GM12878 (cell line): ENCODE data around the gene RPS3A. TPM values are rescaled to one million over a fixed set of nuclear protein-coding genes. Genes with fewer than 3 reads are reported as not detected.

Experiments used
- ATAC-seq: fragments of 200-7000 bp; cut with Tn5 transposase; 3 replicates; pipeline ENCODE4 v1.9.1; 2020; ENCODE audit warnings: mild to moderate bottlenecking, moderate library complexity
- BruUV-seq: library from RNA; stranded (reverse); fragments of 400-500 nt; replicated peaks from 2 replicates; lab custom pipeline; 2021; lab: Mats Ljungman, UMichigan
- CTCF ChIA-PET: fragments of 300-600 bp; sonication (Branson Sonifier 250); formaldehyde crosslinking; extraction: SDS; loops from one replicate; lab custom pipeline; 2021; ENCODE audit warnings: inconsistent platforms; lab: Yijun Ruan, JAX
- POLR2A ChIA-PET: fragments of 350-600 bp; formaldehyde crosslinking; extraction: SDS; loops from one replicate; lab custom pipeline; 2021; ENCODE audit warnings: inconsistent platforms; lab: Charles Lee
- RAD21 ChIA-PET: fragments of 300-600 bp; sonication (Branson Sonifier 250); formaldehyde crosslinking; loops from one replicate; lab custom pipeline; 2023; ENCODE audit warnings: antibody characterized with exemption; ENCODE audit not compliant: unreplicated experiment; lab: Charles Lee
- SMC1A ChIA-PET: fragments of 300-600 bp; sonication (Branson Sonifier 250); formaldehyde crosslinking; loops from one replicate; lab custom pipeline; 2023; ENCODE audit not compliant: unreplicated experiment, uncharacterized antibody; lab: Charles Lee
- DNase-seq: peaks from one replicate; pipeline ENCODE4 v3.0.0-alpha.2; 2011; ENCODE audit warnings: low read depth, low spot score
- FAIRE-seq: peaks from 3 replicates; lab custom pipeline; 2011; peaks lifted over from hg19 to GRCh38; lab: Jason Lieb, UNC
- H2AFZ ChIP-seq: 2 replicates; pipeline ENCODE4 v1.6.0; 2011; ENCODE audit warnings: low read depth, low read length, control low read depth; ENCODE audit not compliant: control insufficient read depth
- H3K27ac ChIP-seq: 2 replicates; pipeline ENCODE4 v1.5.1; 2011; ENCODE audit warnings: control low read depth; ENCODE audit not compliant: control insufficient read depth, insufficient read depth
- H3K27me3 ChIP-seq, 2 experiments: replicated peaks in 1 of 2; 2 replicates each; pipeline versions ENCODE4 v1.6.0 to v1.6.1; 2011; ENCODE audit warnings: low read length in 1 of 2; ENCODE audit not compliant: control insufficient read depth in 2 of 2, insufficient read depth in 2 of 2
- H3K36me3 ChIP-seq, 2 experiments: 2 replicates each; pipeline ENCODE4 v1.5.1; 2011; ENCODE audit warnings: low read length in 1 of 2; ENCODE audit not compliant: control insufficient read depth in 2 of 2, insufficient read depth in 2 of 2
- H3K4me1 ChIP-seq: 2 replicates; pipeline ENCODE4 v1.6.1; 2011; ENCODE audit warnings: mild to moderate bottlenecking, low read length, moderate library complexity, mixed read lengths; ENCODE audit not compliant: control insufficient read depth, insufficient read depth
- H3K4me2 ChIP-seq: 2 replicates; pipeline ENCODE4 v1.6.0; 2011; ENCODE audit warnings: control low read depth; ENCODE audit not compliant: control insufficient read depth, insufficient read depth
- H3K4me3 ChIP-seq: fragments of 200-600 bp; sonication (generic); 2 replicates; pipeline ENCODE4 v1.5.1; 2016
- H3K79me2 ChIP-seq: 2 replicates; pipeline ENCODE4 v1.6.0; 2011; ENCODE audit warnings: low read length; ENCODE audit not compliant: control insufficient read depth, insufficient read depth
- H3K9ac ChIP-seq: 2 replicates; pipeline ENCODE4 v1.8.0; 2011; ENCODE audit warnings: low read length, control low read depth, mixed read lengths; ENCODE audit not compliant: control insufficient read depth, insufficient read depth
- H3K9me3 ChIP-seq: replicated peaks from 3 replicates; pipeline ENCODE4 v1.5.1; 2011; ENCODE audit warnings: mild to moderate bottlenecking, low read length; ENCODE audit not compliant: control insufficient read depth, insufficient read depth
- H4K20me1 ChIP-seq: 2 replicates; pipeline ENCODE4 v1.6.0; 2011; ENCODE audit not compliant: control insufficient read depth, insufficient read depth
- DPF2 ChIP-seq: fragments of 450-650 bp; IDR thresholded peaks from 2 replicates; pipeline ENCODE4 v1.6.1; 2017; ENCODE audit warnings: mild to moderate bottlenecking
- FOS ChIP-seq: IDR thresholded peaks from 3 replicates; pipeline ENCODE4 v1.6.1; 2011; ENCODE audit warnings: borderline replicate concordance; ENCODE audit not compliant: insufficient read length; ENCODE audit errors: extremely low read depth
- GATAD2B ChIP-seq: fragments of 450-650 bp; conservative IDR thresholded peaks from 2 replicates; pipeline ENCODE4 v1.6.1; 2017; ENCODE audit warnings: low read depth, mild to moderate bottlenecking, moderate library complexity
- NR2F1 ChIP-seq: fragments of 450-650 bp; conservative IDR thresholded peaks from 2 replicates; pipeline ENCODE4 v1.6.1; 2017; ENCODE audit warnings: mild to moderate bottlenecking
- RB1 ChIP-seq: fragments of 450-650 bp; formaldehyde crosslinking; IDR thresholded peaks from 2 replicates; pipeline ENCODE4 v1.6.1; 2017; ENCODE audit warnings: mild to moderate bottlenecking, borderline replicate concordance
- RUNX3 ChIP-seq: IDR thresholded peaks from 2 replicates; pipeline ENCODE4 v1.6.1; 2012; ENCODE audit warnings: low read length, inconsistent platforms
- ZZZ3 ChIP-seq: IDR thresholded peaks from 2 replicates; pipeline ENCODE4 v1.6.1; 2011; ENCODE audit warnings: low read depth; ENCODE audit not compliant: control insufficient read depth, insufficient read length
- WGBS: methylation state at CpG from one replicate; pipeline ENCODE4 v1.1.6; 2016; ENCODE audit warnings: low lambda C conversion rate; ENCODE audit not compliant: insufficient replicate concordance, insufficient coverage; ENCODE audit errors: missing lambda C conversion rate; 5-methylcytosine and 5-hydroxymethylcytosine counted together
- in situ Hi-C: fragments of 300-500 bp; cut with MboI; formaldehyde crosslinking; loops from 9 replicates; pipeline ENCODE4 v1.14.3; 2018; ENCODE audit warnings: mixed read lengths
- intact Hi-C: fragments of 100-400 bp; cut with micrococcal nuclease; formaldehyde crosslinking; loops from one replicate; pipeline ENCODE4 v1.14.2; 2022; ENCODE audit not compliant: unreplicated experiment
- polyA plus RNA-seq, 11 experiments: library from polyadenylated mRNA; depleted of rRNA in 4 of 11; unstranded in 6 of 11; stranded (reverse) in 5 of 11; fragments of >200 nt; fragmentation: Nextera tagmentation in 4 of 11; fragmentation: Illumina TruSeq in 1 of 11; extraction: Ambion mirVana in 4 of 11; extraction: Trizol in 1 of 11; gene quantifications; 1 replicate in 1 of 11; 2 replicates in 10 of 11; pipeline versions ENCODE4 v1.2.1 to v1.2.3, GENCODE V29; 2011 to 2016; ENCODE audit warnings: inconsistent platforms in 2 of 11, missing spikeins in 2 of 11, low read depth in 1 of 11
- total RNA-seq, 4 experiments: library from RNA; depleted of rRNA in 3 of 4; stranded (reverse); fragments of >200 nt in 3 of 4; fragmentation: Illumina TruSeq in 1 of 4; extraction: Trizol in 1 of 4; gene quantifications; 2 replicates each; pipeline versions ENCODE4 v1.2.1 to v1.2.3, GENCODE V29; 2013 to 2021
- TF ChIP-seq, protein P1 (sequence below): IDR thresholded peaks from 2 replicates; pipeline ENCODE4 v1.6.1; 2012; ENCODE audit warnings: improper control_type of control experiment, low read depth, low read length; ENCODE audit not compliant: insufficient replicate concordance

Gene RPS3A
- total and polyA plus RNA-seq, 10 of the 15 experiments (the other 5 are each of a cell fraction or from before 2014, with no cell fraction given), result 1,754 to 5,827 (median 3,527) TPM

GRCh38 chr4:151094290-151094751 is 5.1 kb upstream of the RPS3A start:
- Histone ChIP-seq H3K27me3 (no peaks in the 10 kb centered on the region), H3K4me2 (no peak overlapping the region), H3K4me3 (no peak overlapping the region), H3K9ac (no peak overlapping the region), H3K9me3 (no peaks in the 10 kb centered on the region), H3K79me2 (no peaks in the 10 kb centered on the region)
- FAIRE-seq, result no peak
- BruUV-seq, result no TSS peak
- WGBS, result 77% methylated on average over 2 of the region's 2 CpGs
- in situ Hi-C loops (no loop called here), intact Hi-C loops (no loop called here)
- ChIA-PET POLR2A (no interaction called here), CTCF (no interaction called here), SMC1A (no interaction called here)
- TF ChIP-seq GATAD2B, result no peak
- TF ChIP-seq, protein P1, sequence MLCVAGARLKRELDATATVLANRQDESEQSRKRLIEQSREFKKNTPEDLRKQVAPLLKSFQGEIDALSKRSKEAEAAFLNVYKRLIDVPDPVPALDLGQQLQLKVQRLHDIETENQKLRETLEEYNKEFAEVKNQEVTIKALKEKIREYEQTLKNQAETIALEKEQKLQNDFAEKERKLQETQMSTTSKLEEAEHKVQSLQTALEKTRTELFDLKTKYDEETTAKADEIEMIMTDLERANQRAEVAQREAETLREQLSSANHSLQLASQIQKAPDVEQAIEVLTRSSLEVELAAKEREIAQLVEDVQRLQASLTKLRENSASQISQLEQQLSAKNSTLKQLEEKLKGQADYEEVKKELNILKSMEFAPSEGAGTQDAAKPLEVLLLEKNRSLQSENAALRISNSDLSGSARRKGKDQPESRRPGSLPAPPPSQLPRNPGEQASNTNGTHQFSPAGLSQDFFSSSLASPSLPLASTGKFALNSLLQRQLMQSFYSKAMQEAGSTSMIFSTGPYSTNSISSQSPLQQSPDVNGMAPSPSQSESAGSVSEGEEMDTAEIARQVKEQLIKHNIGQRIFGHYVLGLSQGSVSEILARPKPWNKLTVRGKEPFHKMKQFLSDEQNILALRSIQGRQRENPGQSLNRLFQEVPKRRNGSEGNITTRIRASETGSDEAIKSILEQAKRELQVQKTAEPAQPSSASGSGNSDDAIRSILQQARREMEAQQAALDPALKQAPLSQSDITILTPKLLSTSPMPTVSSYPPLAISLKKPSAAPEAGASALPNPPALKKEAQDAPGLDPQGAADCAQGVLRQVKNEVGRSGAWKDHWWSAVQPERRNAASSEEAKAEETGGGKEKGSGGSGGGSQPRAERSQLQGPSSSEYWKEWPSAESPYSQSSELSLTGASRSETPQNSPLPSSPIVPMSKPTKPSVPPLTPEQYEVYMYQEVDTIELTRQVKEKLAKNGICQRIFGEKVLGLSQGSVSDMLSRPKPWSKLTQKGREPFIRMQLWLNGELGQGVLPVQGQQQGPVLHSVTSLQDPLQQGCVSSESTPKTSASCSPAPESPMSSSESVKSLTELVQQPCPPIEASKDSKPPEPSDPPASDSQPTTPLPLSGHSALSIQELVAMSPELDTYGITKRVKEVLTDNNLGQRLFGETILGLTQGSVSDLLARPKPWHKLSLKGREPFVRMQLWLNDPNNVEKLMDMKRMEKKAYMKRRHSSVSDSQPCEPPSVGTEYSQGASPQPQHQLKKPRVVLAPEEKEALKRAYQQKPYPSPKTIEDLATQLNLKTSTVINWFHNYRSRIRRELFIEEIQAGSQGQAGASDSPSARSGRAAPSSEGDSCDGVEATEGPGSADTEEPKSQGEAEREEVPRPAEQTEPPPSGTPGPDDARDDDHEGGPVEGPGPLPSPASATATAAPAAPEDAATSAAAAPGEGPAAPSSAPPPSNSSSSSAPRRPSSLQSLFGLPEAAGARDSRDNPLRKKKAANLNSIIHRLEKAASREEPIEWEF, result no peak
- TF ChIP-seq FOS, result no peak
- TF ChIP-seq RUNX3, result no peak
- TF ChIP-seq ZZZ3, result no peak
- TF ChIP-seq NR2F1, result no peak
- no peak for TF ChIP-seq DPF2
- no peak for TF ChIP-seq RB1
- TF ChIP-seq, all 136 proteins: peak for 0
- Histone ChIP-seq H4K20me1 (no peaks in the 10 kb centered on the region), H3K36me3 (no peaks in the 10 kb centered on the region), H3K27ac (no peak overlapping the region), H2AFZ (no peak overlapping the region), H3K4me1 (peaks cover 23% of the 10 kb centered on the region)
- DNase-seq (no peak), ATAC-seq (no peak)
- RAD21 ChIA-PET, result no interaction called here
